NAMALWA (cell line): ENCODE measurements around the gene SLC16A1.

Experiments used
- DNase-seq: peaks from one replicate; pipeline ENCODE4 v3.0.0-alpha.2; 2015; ENCODE audit warnings: low spot score

SLC16A1 gene

GRCh38 chr1:112881742-112882127, 74.3 kb downstream of the SLC16A1 start:
- DNase-seq: no peak

- no peak for DNase-seq
These were observed 76.2 kb downstream of the SLC16A1 start for GRCh38 chr1:112879834-112880233.

- no peak for DNase-seq
These were observed 77.7 kb downstream of the SLC16A1 start for GRCh38 chr1:112878321-112878720.

- DNase-seq: no peak
These were observed 78.2 kb downstream of the SLC16A1 start for GRCh38 chr1:112877750-112878149.

- no peak for DNase-seq
These were observed 79.7 kb downstream of the SLC16A1 start for GRCh38 chr1:112876315-112876714.

GRCh38 chr1:112872551-112872962, 83.4 kb downstream of the SLC16A1 start:
- DNase-seq: no peak

- DNase-seq: no peak
These were observed 84.9 kb downstream of the SLC16A1 start for GRCh38 chr1:112870887-112871646.

- no peak for DNase-seq
These were observed 86.1 kb downstream of the SLC16A1 start for GRCh38 chr1:112869895-112870294.

- DNase-seq: no peak
These were observed 87.8 kb downstream of the SLC16A1 start for GRCh38 chr1:112868191-112868590.

GRCh38 chr1:112866981-112867380, 89.0 kb downstream of the SLC16A1 start:
- no peak for DNase-seq

GRCh38 chr1:112866151-112866550, 89.8 kb downstream of the SLC16A1 start:
- DNase-seq: no peak

GRCh38 chr1:112862753-112863426, 93.1 kb downstream of the SLC16A1 start:
- DNase-seq: no peak
